HepG2 (cell line): ENCODE results near the gene CCN6. TPM values are rescaled to one million over a fixed set of nuclear protein-coding genes. Genes with fewer than 3 reads are reported as not detected.

Experiments used
- MTA1 ChIP-seq: sonication (generic); formaldehyde crosslinking; IDR thresholded peaks from 2 replicates; pipeline ENCODE4 v1.4.0; 2020; ENCODE audit warnings: missing genetic modification reagents, mild to moderate bottlenecking, borderline replicate concordance
- RFXANK ChIP-seq: IDR thresholded peaks from 2 replicates; pipeline ENCODE4 v1.6.1; 2016
- ZNF318 ChIP-seq: sonication (generic); formaldehyde crosslinking; IDR thresholded peaks from 2 replicates; pipeline ENCODE4 v1.4.0; 2020; ENCODE audit warnings: mild to moderate bottlenecking, missing genetic modification reagents
- ZNF512B ChIP-seq: sonication (generic); formaldehyde crosslinking; IDR thresholded peaks from 2 replicates; pipeline ENCODE4 v1.5.1; 2020; ENCODE audit warnings: missing genetic modification reagents, mild to moderate bottlenecking, borderline replicate concordance
- polyA plus RNA-seq, 8 experiments: library from polyadenylated mRNA; depleted of rRNA in 3 of 8; stranded (reverse) in 7 of 8; unstranded in 1 of 8; fragments of >200 nt; fragmentation: Illumina TruSeq in 4 of 8; extraction: Trizol in 4 of 8; gene quantifications; 2 replicates each; pipeline versions ENCODE4 v1.2.1 to v1.2.3, GENCODE V29; 2011 to 2016; ENCODE audit warnings: low read depth in 4 of 8, missing spikeins in 1 of 8, mixed read lengths in 1 of 8; ENCODE audit not compliant: insufficient read depth in 1 of 8
- total RNA-seq, 5 experiments: library from RNA; depleted of rRNA; stranded (reverse); fragments of >200 nt; fragmentation: Illumina TruSeq; extraction: Trizol; gene quantifications; 2 replicates each; pipeline ENCODE4 v1.2.3, GENCODE V29; 2016; ENCODE audit warnings: low read depth in 1 of 5

The CCN6 gene
- total and polyA plus RNA-seq, 2 of the 13 experiments (the other 11 are each of a cell fraction or from before 2014, with no cell fraction given): not detected

- no peak for TF ChIP-seq ZNF512B (CRISPR knock-in tag)
- TF ChIP-seq ZNF318 (CRISPR knock-in tag): no peak
- no peak for TF ChIP-seq RFXANK (CRISPR knock-in tag)
- no peak for TF ChIP-seq MTA1 (CRISPR knock-in tag)
- TF ChIP-seq, all 625 proteins: peak for 0
Measured at GRCh38 chr6:112030206-112030960, 23.5 kb upstream of the CCN6 start (continued).
